HepG2 (cell line): ENCODE results near the gene ASB16. TPM values are rescaled to one million over a fixed set of nuclear protein-coding genes. Genes with fewer than 3 reads are reported as not detected.

Experiments
- ARID4A ChIP-seq: sonication (generic); formaldehyde crosslinking; IDR thresholded peaks from 2 replicates; pipeline ENCODE4 v1.5.0; 2020; ENCODE audit warnings: mild to moderate bottlenecking, missing genetic modification reagents, borderline replicate concordance
- CBX2 ChIP-seq, 2 experiments: fragments of 200-600 bp in 1 of 2; sonication (generic); formaldehyde crosslinking in 1 of 2; IDR thresholded peaks; 2 replicates each; pipeline versions ENCODE4 v1.7.0 to v1.8.1; 2018 to 2022; ENCODE audit warnings: low read depth in 2 of 2, low read length in 1 of 2, mild to moderate bottlenecking in 1 of 2, missing genetic modification reagents in 1 of 2
- CEBPZ ChIP-seq: IDR thresholded peaks from 2 replicates; pipeline ENCODE4 v1.6.1; 2012; ENCODE audit warnings: low read length, improper control_type of control experiment
- FOXK1 ChIP-seq: sonication (generic); formaldehyde crosslinking; IDR thresholded peaks from 2 replicates; pipeline ENCODE4 v1.4.0; 2020; ENCODE audit warnings: low read depth, missing genetic modification reagents, borderline replicate concordance
- IRF2 ChIP-seq: IDR thresholded peaks from 2 replicates; pipeline ENCODE4 v1.6.1; 2018; ENCODE audit warnings: missing genetic modification reagents, missing compliant biosample characterization
- ISX ChIP-seq: sonication (generic); formaldehyde crosslinking; conservative IDR thresholded peaks from 2 replicates; pipeline ENCODE4 v1.5.0; 2020; ENCODE audit warnings: missing genetic modification reagents
- MYPOP ChIP-seq: sonication (generic); formaldehyde crosslinking; IDR thresholded peaks from 2 replicates; pipeline ENCODE4 v1.8.1; 2023; ENCODE audit warnings: mild to moderate bottlenecking, moderate library complexity, missing genetic modification reagents
- NFIB ChIP-seq: sonication (generic); formaldehyde crosslinking; IDR thresholded peaks from 2 replicates; pipeline ENCODE4 v1.9.0; 2021; ENCODE audit warnings: missing genetic modification reagents, mild to moderate bottlenecking, borderline replicate concordance
- PATZ1 ChIP-seq: sonication (generic); formaldehyde crosslinking; IDR thresholded peaks from 2 replicates; pipeline ENCODE4 v1.4.0; 2020; ENCODE audit warnings: missing genetic modification reagents
- ZBTB33 ChIP-seq: sonication (generic); formaldehyde crosslinking; IDR thresholded peaks from 2 replicates; pipeline ENCODE4 v1.4.0; 2020; ENCODE audit warnings: missing genetic modification reagents
- ZKSCAN1 ChIP-seq: fragments of 150-350 bp; IDR thresholded peaks from 2 replicates; pipeline ENCODE4 v1.6.1; 2014; ENCODE audit warnings: low read length
- ZNF614 ChIP-seq: IDR thresholded peaks from 2 replicates; pipeline ENCODE4 v1.6.1; 2018; ENCODE audit warnings: missing biosample characterization, missing genetic modification reagents, inconsistent platforms, borderline replicate concordance
- polyA plus RNA-seq, 8 experiments: library from polyadenylated mRNA; depleted of rRNA in 3 of 8; stranded (reverse) in 7 of 8; unstranded in 1 of 8; fragments of >200 nt; fragmentation: Illumina TruSeq in 4 of 8; extraction: Trizol in 4 of 8; gene quantifications; 2 replicates each; pipeline versions ENCODE4 v1.2.1 to v1.2.3, GENCODE V29; 2011 to 2016; ENCODE audit warnings: low read depth in 4 of 8, missing spikeins in 1 of 8, mixed read lengths in 1 of 8; ENCODE audit not compliant: insufficient read depth in 1 of 8
- total RNA-seq, 5 experiments: library from RNA; depleted of rRNA; stranded (reverse); fragments of >200 nt; fragmentation: Illumina TruSeq; extraction: Trizol; gene quantifications; 2 replicates each; pipeline ENCODE4 v1.2.3, GENCODE V29; 2016; ENCODE audit warnings: low read depth in 1 of 5
- TF ChIP-seq, protein P1 (sequence below): sonication (generic); formaldehyde crosslinking; IDR thresholded peaks from 2 replicates; pipeline ENCODE4 v1.9.0; 2021; ENCODE audit warnings: missing genetic modification reagents, borderline replicate concordance

ASB16 gene
- total and polyA plus RNA-seq, 2 of the 13 experiments (the other 11 are each of a cell fraction or from before 2014, with no cell fraction given) = 0.07 TPM; not detected in 1

DNA sequence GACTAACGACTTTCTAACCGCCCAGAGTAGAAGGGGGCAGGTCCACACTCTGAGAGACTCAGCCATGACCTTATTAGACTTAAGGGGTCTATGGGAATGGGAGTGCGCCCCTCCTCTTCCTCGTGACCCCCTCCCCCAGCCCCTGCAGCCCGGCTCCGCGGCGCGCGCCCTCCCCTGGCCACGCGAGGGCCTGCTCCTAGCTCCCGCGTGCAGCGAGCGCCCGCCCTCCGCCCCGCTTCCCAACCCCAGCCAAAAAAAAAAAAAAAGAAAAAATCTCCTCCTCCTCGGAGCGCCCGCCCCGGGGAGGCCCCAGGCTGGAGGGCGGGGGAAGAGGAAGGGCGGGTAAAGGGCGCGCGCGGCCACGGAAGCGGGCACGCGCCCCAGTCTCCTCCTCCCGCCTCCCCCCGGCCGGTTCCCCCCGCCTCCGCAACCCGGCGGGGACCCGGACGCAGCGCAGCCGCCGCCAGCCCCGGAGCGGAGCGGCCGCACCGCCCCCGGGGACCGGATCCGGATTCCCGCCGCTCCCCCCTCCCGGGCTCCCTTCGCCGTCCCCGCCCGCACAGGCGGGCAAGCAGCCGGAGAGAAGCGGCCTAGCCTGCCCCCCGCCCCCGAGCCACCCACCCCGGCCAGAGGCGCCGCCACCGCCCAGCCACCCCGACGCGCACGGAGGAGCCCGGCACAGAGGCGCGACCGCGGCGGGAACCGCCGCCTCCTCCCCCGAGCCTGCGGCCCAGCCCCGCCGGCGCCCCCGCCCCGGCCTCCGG is 48.0 kb downstream of the ASB16 start (continued):
- TF ChIP-seq ZNF614 (CRISPR knock-in tag) (0 out of 2 replicates have a peak, but pooled peaks have one; percentile 27), ISX (CRISPR knock-in tag) (no peak), ZKSCAN1 (no peak), PATZ1 (peak; percentile 92), CEBPZ (no peak), NFIB (no peak), CBX2 (IDR thresholded peaks at IDR 0.05; ENCODE audit: low read depth, low read length) (no peak), CBX2 (CRISPR knock-in tag; IDR thresholded peaks at IDR 0.05; ENCODE audit: low read depth) (no peak), ZBTB33 (CRISPR knock-in tag) (no peak), FOXK1 (no peak), MYPOP (CRISPR knock-in tag) (no peak), IRF2 (CRISPR knock-in tag) (no peak; the same call in 1 of the 2 replicates), ARID4A (CRISPR knock-in tag) (peak; percentile 67)
- TF ChIP-seq, protein P1, sequence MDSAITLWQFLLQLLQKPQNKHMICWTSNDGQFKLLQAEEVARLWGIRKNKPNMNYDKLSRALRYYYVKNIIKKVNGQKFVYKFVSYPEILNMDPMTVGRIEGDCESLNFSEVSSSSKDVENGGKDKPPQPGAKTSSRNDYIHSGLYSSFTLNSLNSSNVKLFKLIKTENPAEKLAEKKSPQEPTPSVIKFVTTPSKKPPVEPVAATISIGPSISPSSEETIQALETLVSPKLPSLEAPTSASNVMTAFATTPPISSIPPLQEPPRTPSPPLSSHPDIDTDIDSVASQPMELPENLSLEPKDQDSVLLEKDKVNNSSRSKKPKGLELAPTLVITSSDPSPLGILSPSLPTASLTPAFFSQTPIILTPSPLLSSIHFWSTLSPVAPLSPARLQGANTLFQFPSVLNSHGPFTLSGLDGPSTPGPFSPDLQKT (CRISPR knock-in tag) = no peak
